Measurements from ENCODE around the gene WT1.

DNA sequence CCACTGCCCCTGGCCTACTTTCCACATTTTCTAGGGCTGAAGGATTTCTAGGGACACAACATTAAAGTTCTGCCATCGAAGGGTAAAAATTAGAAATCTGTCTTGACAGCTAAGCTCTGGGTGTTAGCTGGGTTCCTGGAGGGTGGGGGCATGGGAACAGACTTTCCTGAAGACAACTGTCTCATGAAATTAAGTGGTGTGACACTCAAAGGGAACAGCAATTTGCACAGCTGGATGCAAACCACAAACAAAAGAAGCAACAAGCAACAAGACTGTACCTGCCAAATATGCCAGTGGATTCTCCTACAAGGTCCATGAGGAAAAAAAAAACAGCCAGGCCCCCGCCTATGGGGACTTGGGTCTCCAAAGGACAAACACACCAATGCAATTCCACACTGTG is 32.5 kb downstream of the WT1 start:
- TF ChIP-seq, protein P1, sequence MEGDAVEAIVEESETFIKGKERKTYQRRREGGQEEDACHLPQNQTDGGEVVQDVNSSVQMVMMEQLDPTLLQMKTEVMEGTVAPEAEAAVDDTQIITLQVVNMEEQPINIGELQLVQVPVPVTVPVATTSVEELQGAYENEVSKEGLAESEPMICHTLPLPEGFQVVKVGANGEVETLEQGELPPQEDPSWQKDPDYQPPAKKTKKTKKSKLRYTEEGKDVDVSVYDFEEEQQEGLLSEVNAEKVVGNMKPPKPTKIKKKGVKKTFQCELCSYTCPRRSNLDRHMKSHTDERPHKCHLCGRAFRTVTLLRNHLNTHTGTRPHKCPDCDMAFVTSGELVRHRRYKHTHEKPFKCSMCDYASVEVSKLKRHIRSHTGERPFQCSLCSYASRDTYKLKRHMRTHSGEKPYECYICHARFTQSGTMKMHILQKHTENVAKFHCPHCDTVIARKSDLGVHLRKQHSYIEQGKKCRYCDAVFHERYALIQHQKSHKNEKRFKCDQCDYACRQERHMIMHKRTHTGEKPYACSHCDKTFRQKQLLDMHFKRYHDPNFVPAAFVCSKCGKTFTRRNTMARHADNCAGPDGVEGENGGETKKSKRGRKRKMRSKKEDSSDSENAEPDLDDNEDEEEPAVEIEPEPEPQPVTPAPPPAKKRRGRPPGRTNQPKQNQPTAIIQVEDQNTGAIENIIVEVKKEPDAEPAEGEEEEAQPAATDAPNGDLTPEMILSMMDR (IDR thresholded peaks at IDR 0.05; ENCODE audit: borderline replicate concordance, extremely low read depth, low read length, poor library complexity, severe bottlenecking), result no peak
- TF ChIP-seq EZH2 (IDR thresholded peaks at IDR 0.05; ENCODE audit: borderline replicate concordance, low read depth, low read length, severe bottlenecking), result no peak

All from DND-41 (cell line).